ENCODE results near the gene RTL10. TPM values are rescaled to one million over a fixed set of nuclear protein-coding genes. Genes with fewer than 3 reads are reported as not detected.

Gene RTL10
- total and polyA plus RNA-seq, 2 donors (not counting 1 experiment from before 2014, with no cell fraction given) = 6.4 to 15.2 TPM

GRCh38 chr22:19806213-19807160 is 48.2 kb downstream of the RTL10 start:
- H3K27me3 Mint-ChIP-seq = no peaks in the 10 kb centered on the region
- Histone ChIP-seq H3K4me2 (replicated peaks; ENCODE audit: low read depth, low read length, poor library complexity, severe bottlenecking) (no peak overlapping the region), H3K36me3 (replicated peaks in 1 of 2; ENCODE audit: control extremely low read depth in 1 of 2, control insufficient read depth in 1 of 2, extremely low read depth in 1 of 2, insufficient read depth in 2 of 2, low read length in 1 of 2) (peaks cover 0 to 5% of the 10 kb centered on the region in 2 experiments), H3K4me3 (ENCODE audit: control extremely low read depth in 1 of 5, extremely low read depth in 1 of 5, insufficient read depth in 1 of 5, low read depth in 2 of 5, low read length in 4 of 5) (no peak overlapping the region), H3K9me3 (ENCODE audit: control extremely low read depth in 1 of 3, control insufficient read depth in 2 of 3, insufficient read depth in 1 of 3, low read length in 2 of 3) (no peaks in the 10 kb centered on the region), H3K27ac (ENCODE audit: low read length in 2 of 2) (no peak overlapping the region), H2AFZ (ENCODE audit: insufficient read depth, low read depth, low read length, poor library complexity, severe bottlenecking) (no peak overlapping the region), H3K9ac (ENCODE audit: low read length) (no peak overlapping the region), H3K27me3 (replicated peaks in 1 of 4; ENCODE audit: control extremely low read depth in 1 of 4, control insufficient read depth in 3 of 4, insufficient read depth in 4 of 4, low read length in 3 of 4) (no peaks in the 10 kb centered on the region), H4K20me1 (ENCODE audit: control insufficient read depth, insufficient read depth, low read length, poor library complexity, severe bottlenecking) (no peaks in the 10 kb centered on the region), H3K79me2 (ENCODE audit: control insufficient read depth, insufficient read depth, low read length) (no peaks in the 10 kb centered on the region), H3K4me1 (ENCODE audit: control insufficient read depth in 2 of 2, insufficient read depth in 2 of 2, low read length in 2 of 2) (no peaks in the 10 kb centered on the region)
- no peak overlapping the region for H3K4me3 Mint-ChIP-seq
- ATAC-seq (ENCODE audit: low read depth) (no peak), DNase-seq (no peak)
- H3K4me1 Mint-ChIP-seq = no peaks in the 10 kb centered on the region
- no peaks in the 10 kb centered on the region for H3K9me3 Mint-ChIP-seq (ENCODE audit: insufficient read depth)
- ChIA-PET CTCF (no interaction called here), POLR2A (no interaction called here)
- no peak for TF ChIP-seq EZH2 (IDR thresholded peaks at IDR 0.05; ENCODE audit: borderline replicate concordance, insufficient read depth, low read depth, low read length, poor library complexity, severe bottlenecking)
- no peak for TF ChIP-seq CTCF (IDR thresholded peaks at IDR 0.05)
- intact Hi-C loops (cut with micrococcal nuclease) = no loop called here
- 93% methylated on average over 38 of the region's 38 CpGs for WGBS (ENCODE audit: insufficient coverage)
- H3K27ac Mint-ChIP-seq = no peak overlapping the region

GRCh38 chr22:19805821-19806212 is 48.9 kb downstream of the RTL10 start:
- Histone ChIP-seq H3K9ac (ENCODE audit: low read length) (no peak overlapping the region), H3K4me1 (ENCODE audit: control insufficient read depth in 2 of 2, insufficient read depth in 2 of 2, low read length in 2 of 2) (no peaks in the 10 kb centered on the region), H3K4me2 (replicated peaks; ENCODE audit: low read depth, low read length, poor library complexity, severe bottlenecking) (no peak overlapping the region), H3K27ac (ENCODE audit: low read length in 2 of 2) (no peak overlapping the region), H3K9me3 (ENCODE audit: control extremely low read depth in 1 of 3, control insufficient read depth in 2 of 3, insufficient read depth in 1 of 3, low read length in 2 of 3) (no peaks in the 10 kb centered on the region), H2AFZ (ENCODE audit: insufficient read depth, low read depth, low read length, poor library complexity, severe bottlenecking) (no peak overlapping the region), H4K20me1 (ENCODE audit: control insufficient read depth, insufficient read depth, low read length, poor library complexity, severe bottlenecking) (no peaks in the 10 kb centered on the region), H3K27me3 (replicated peaks in 1 of 4; ENCODE audit: control extremely low read depth in 1 of 4, control insufficient read depth in 3 of 4, insufficient read depth in 4 of 4, low read length in 3 of 4) (no peaks in the 10 kb centered on the region), H3K79me2 (ENCODE audit: control insufficient read depth, insufficient read depth, low read length) (no peaks in the 10 kb centered on the region), H3K36me3 (replicated peaks in 1 of 2; ENCODE audit: control extremely low read depth in 1 of 2, control insufficient read depth in 1 of 2, extremely low read depth in 1 of 2, insufficient read depth in 2 of 2, low read length in 1 of 2) (peaks cover 0 to 5% of the 10 kb centered on the region in 2 experiments), H3K4me3 (ENCODE audit: control extremely low read depth in 1 of 5, extremely low read depth in 1 of 5, insufficient read depth in 1 of 5, low read depth in 2 of 5, low read length in 4 of 5) (no peak overlapping the region)
- WGBS (ENCODE audit: insufficient coverage) = 97% methylated on average over 6 of the region's 8 CpGs
- CTCF ChIA-PET = no interaction called here
- no peaks in the 10 kb centered on the region for H3K9me3 Mint-ChIP-seq (ENCODE audit: insufficient read depth)
- H3K4me3 Mint-ChIP-seq = no peak overlapping the region
- POLR2A ChIA-PET = no interaction called here
- H3K4me1 Mint-ChIP-seq = no peaks in the 10 kb centered on the region
- H3K27ac Mint-ChIP-seq = no peak overlapping the region
- DNase-seq (no peak), ATAC-seq (ENCODE audit: low read depth) (no peak)
- TF ChIP-seq EZH2 (IDR thresholded peaks at IDR 0.05; ENCODE audit: borderline replicate concordance, insufficient read depth, low read depth, low read length, poor library complexity, severe bottlenecking) (no peak), CTCF (IDR thresholded peaks at IDR 0.05) (no peak)
- H3K27me3 Mint-ChIP-seq = no peaks in the 10 kb centered on the region
- intact Hi-C loops (cut with micrococcal nuclease) = no loop called here

Measured in B cell (primary cell).